Measurements from ENCODE around the gene ANKRD40CL. TPM values are rescaled to one million over a fixed set of nuclear protein-coding genes. Genes with fewer than 3 reads are reported as not detected.

ANKRD40CL gene
- total and polyA plus RNA-seq, 10 donors, result not detected

DNA sequence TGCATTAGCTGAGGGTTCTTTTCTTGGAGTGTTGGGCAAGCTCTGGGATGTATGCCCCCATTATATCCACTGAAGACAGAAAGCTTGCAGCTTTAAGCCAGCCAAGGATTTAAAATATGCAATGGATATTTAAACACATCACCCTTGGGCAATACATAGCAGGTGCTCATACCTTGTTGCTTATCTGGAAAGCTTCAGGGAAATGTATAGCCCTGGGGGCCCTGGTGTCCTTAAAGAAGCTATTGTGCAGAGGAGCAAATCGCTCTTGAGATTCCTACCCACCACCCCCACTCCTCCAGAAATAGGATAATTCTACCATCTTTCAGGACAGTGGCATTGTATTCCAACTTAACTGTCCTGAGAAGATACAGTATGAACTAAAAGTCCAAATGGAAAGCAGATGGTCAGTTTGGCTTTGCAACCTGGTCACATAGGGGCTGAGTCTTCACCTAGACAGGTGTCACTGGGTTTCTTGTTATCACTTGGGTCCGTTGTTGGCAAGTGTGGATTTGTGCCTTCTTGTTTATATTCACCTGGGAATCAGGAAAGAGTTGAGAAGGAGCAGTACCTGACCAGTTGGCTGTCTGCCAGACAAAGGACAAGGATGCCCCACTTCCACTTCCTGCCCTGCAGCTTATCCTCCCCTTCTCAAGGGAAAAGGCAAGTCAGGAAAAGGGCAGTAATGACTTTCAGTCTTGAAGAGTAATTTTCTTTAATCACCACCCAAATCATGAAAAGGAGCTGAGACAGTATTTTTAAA lies 3.4 kb downstream of the ANKRD40CL start:
- no peak for TF ChIP-seq POLR2AphosphoS5 (IDR thresholded peaks at IDR 0.05)
- TF ChIP-seq, protein P1, sequence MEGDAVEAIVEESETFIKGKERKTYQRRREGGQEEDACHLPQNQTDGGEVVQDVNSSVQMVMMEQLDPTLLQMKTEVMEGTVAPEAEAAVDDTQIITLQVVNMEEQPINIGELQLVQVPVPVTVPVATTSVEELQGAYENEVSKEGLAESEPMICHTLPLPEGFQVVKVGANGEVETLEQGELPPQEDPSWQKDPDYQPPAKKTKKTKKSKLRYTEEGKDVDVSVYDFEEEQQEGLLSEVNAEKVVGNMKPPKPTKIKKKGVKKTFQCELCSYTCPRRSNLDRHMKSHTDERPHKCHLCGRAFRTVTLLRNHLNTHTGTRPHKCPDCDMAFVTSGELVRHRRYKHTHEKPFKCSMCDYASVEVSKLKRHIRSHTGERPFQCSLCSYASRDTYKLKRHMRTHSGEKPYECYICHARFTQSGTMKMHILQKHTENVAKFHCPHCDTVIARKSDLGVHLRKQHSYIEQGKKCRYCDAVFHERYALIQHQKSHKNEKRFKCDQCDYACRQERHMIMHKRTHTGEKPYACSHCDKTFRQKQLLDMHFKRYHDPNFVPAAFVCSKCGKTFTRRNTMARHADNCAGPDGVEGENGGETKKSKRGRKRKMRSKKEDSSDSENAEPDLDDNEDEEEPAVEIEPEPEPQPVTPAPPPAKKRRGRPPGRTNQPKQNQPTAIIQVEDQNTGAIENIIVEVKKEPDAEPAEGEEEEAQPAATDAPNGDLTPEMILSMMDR (IDR thresholded peaks at IDR 0.05 in 8 of 11, conservative IDR thresholded peaks at IDR 0.05 in 3 of 11), result no peak
- no peak for TF ChIP-seq POLR2A (IDR thresholded peaks at IDR 0.05)
- WGBS, 5 donors, result 76 to 94% (median 88%) methylated on average over 2 of the region's 2 CpGs
- DNase-seq, result peak; percentile 24
- Histone ChIP-seq H3K27me3 (replicated peaks in 1 of 7) (no peaks in the 10 kb centered on the region), H3K36me3 (no peaks in the 10 kb centered on the region), H3K9me3 (no peaks in the 10 kb centered on the region), H3K4me1 (peaks cover 17 to 43% (median 35%) of the 10 kb centered on the region in 6 donors), H3K4me3 (peak overlapping the region in 1 of 8 donors; percentile 67), H3K27ac (peak overlapping the region in 3 of 8 donors; percentile 72 to 86 (median 85))
- intact Hi-C loops (cut with DNase I; ENCODE audit: low total_unique reads), result no loop called here

DNA sequence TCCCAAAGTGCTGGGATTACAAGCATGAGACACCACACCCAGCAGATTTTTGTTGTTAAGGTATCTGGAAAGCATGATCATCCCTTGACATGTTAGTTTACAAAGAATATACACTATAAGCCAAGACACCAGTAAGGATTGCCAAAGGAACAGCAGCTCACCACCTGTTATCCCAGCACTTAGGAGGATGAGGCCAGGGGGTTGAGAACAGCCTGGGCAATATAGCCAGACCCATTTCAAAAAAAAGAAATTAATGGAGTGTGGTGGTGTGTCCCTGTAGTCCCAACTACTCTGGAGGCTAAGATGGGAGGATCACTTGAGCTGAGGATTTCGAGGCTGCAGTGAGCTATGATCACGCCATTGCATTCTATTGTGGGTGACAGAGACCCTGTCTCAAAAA lies 5.1 kb downstream of the ANKRD40CL start:
- TF ChIP-seq POLR2AphosphoS5 (IDR thresholded peaks at IDR 0.05) (no peak), POLR2A (IDR thresholded peaks at IDR 0.05) (no peak)
- TF ChIP-seq, protein P1 (IDR thresholded peaks at IDR 0.05 in 8 of 11, conservative IDR thresholded peaks at IDR 0.05 in 3 of 11), result no peak
- Histone ChIP-seq H3K4me3 (no peak overlapping the region), H3K27me3 (replicated peaks in 1 of 7) (no peaks in the 10 kb centered on the region), H3K4me1 (peaks cover 17 to 43% (median 35%) of the 10 kb centered on the region in 6 donors), H3K27ac (no peak overlapping the region), H3K9me3 (no peaks in the 10 kb centered on the region), H3K36me3 (no peaks in the 10 kb centered on the region)
- intact Hi-C loops (cut with DNase I; ENCODE audit: low total_unique reads), result no loop called here
- DNase-seq, result no peak
- WGBS, 5 donors, result 87 to 98% (median 96%) methylated on average over 2 of the region's 2 CpGs

DNA sequence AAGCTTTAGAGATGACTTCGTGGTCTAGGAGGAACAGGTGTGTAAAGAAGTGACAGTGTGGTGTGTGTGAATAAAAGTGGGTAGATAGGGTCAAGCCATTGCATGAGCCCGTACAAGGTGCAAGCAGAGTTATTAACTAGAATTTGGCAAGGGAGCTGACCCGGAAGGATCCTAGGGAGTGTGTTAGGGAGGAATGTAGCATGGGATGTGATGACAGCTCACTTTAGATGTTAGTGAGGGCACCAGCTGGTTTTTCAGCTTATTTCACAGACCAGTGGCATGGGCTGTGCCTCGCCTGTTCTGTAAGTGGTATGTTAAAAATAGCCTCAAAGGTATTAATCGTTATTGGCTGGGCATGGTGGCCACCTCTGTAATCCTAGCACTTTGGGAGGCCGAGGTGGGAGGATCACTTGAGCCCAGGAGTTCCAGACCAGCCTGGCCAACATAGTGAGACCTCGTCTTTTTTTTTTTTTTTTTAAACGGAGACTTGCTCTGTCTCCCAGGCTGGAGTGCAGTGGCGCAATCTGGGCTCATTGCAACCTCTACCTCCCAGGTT lies 8.3 kb downstream of the ANKRD40CL start:
- no peak for DNase-seq
- Histone ChIP-seq H3K4me3 (no peak overlapping the region), H3K36me3 (peaks cover 0 to 24% (median 10%) of the 10 kb centered on the region in 6 donors)

DNA sequence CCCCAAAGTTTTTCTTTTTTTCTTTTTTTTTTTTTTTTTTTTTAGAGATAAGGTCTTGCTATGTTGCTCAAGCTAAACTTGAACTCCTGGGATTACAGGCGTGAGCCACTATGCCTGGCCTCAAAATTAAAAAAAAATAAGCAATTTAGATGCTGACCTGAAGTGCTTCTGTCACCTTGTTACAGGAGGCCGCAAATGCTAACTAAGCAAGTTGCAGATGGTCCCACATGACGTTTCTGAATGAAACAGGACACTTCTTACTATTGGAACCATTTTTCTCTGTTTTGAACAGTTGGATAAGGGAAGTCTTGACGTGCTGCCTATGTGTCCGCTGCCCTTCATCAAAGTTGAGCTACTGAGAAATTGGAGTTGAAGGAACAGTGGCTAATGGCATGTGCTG lies 8.8 kb downstream of the ANKRD40CL start:
- no peaks in the 10 kb centered on the region for H3K27me3 ChIP-seq (replicated peaks in 1 of 7)
- intact Hi-C loops (cut with DNase I; ENCODE audit: low total_unique reads), result no loop called here

More for the DNA sequence above, 8.3 kb downstream of the ANKRD40CL start:
- WGBS, 5 donors, result 67 to 86% (median 77%) methylated on average over 9 of the region's 9 CpGs
- peak in 1 of 3 donors; percentile 17 for TF ChIP-seq POLR2AphosphoS5 (IDR thresholded peaks at IDR 0.05)
- TF ChIP-seq, protein P1 (IDR thresholded peaks at IDR 0.05 in 8 of 11, conservative IDR thresholded peaks at IDR 0.05 in 3 of 11), result no peak
- Histone ChIP-seq H3K27me3 (replicated peaks in 1 of 7) (no peaks in the 10 kb centered on the region), H3K27ac (no peak overlapping the region), H3K4me1 (peaks cover 0 to 17% (median 13%) of the 10 kb centered on the region in 6 donors), H3K9me3 (no peaks in the 10 kb centered on the region)
- intact Hi-C loops (cut with DNase I; ENCODE audit: low total_unique reads), result no loop called here

More for the DNA sequence above, 8.8 kb downstream of the ANKRD40CL start:
- H3K27ac ChIP-seq, result no peak overlapping the region
- H3K36me3 ChIP-seq, result peaks cover 0 to 29% (median 15%) of the 10 kb centered on the region in 6 donors
- 67 to 82% (median 77%) methylated on average over 5 of the region's 5 CpGs for WGBS, 5 donors
- TF ChIP-seq POLR2A (IDR thresholded peaks at IDR 0.05) (no peak), POLR2AphosphoS5 (IDR thresholded peaks at IDR 0.05) (no peak)
- H3K9me3 ChIP-seq, result no peaks in the 10 kb centered on the region
- H3K4me1 ChIP-seq, result peaks cover 0 to 12% (median 7%) of the 10 kb centered on the region in 6 donors
- no peak for DNase-seq
- H3K4me3 ChIP-seq, result no peak overlapping the region
